GM23248 (cell line): ENCODE data around the gene CARD10.

Source experiments
- EZH2 ChIP-seq: fragments of 200-600 bp; sonication (generic); IDR thresholded peaks from 2 replicates; pipeline ENCODE4 v1.6.1; 2018; ENCODE audit warnings: antibody characterized with exemption, mild to moderate bottlenecking; ENCODE audit not compliant: insufficient read depth, poor library complexity, severe bottlenecking
- EZH2phosphoT487 ChIP-seq: fragments of 200-600 bp; sonication (generic); IDR thresholded peaks from 2 replicates; pipeline ENCODE4 v1.6.1; 2018; ENCODE audit warnings: antibody characterized with exemption, moderate library complexity, mild to moderate bottlenecking, low read depth; ENCODE audit not compliant: insufficient read depth

DNA sequence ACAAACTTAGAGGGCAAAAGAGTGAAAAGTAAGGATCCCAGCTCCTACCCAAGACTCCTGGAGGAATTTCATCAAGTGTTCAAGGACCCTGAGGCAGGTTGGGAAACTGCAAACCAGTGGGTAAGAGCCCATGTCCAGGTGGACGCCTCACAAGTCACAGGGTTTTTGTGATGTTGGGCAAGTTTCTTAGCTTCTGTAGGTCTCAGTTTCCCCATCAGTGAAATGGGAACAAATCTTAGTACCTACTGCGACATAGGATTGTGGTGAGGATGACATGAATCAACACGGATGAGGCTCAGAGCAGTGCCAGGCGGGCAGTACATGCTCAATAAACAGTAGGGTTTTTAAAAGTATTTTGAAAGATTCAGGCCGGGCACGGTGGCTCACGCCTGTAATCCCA lies 23.7 kb upstream of the CARD10 start:
- TF ChIP-seq EZH2phosphoT487 (no peak), EZH2 (no peak)
